SU-DHL-6 (cell line): Measurements from ENCODE around the gene CALN1.

ENCODE experiments used
- H2AFZ ChIP-seq: fragments of 200-600 bp; sonication (generic); 2 replicates; pipeline ENCODE4 v1.6.1; 2014; ENCODE audit warnings: low read depth, mild to moderate bottlenecking, moderate library complexity, mixed read lengths, antibody characterized with exemption, low read length; ENCODE audit not compliant: severe bottlenecking
- H3F3A ChIP-seq: fragments of 200-600 bp; shearing (Covaris generic); 2 replicates; pipeline ENCODE4 v1.6.0; 2016; ENCODE audit warnings: antibody characterized with exemption, mild to moderate bottlenecking; ENCODE audit not compliant: insufficient read depth
- H3K27ac ChIP-seq: fragments of 200-600 bp; sonication (generic); 2 replicates; pipeline ENCODE4 v1.5.1; 2016; ENCODE audit warnings: low read depth, mild to moderate bottlenecking, low read length, moderate library complexity, mixed read lengths
- H3K27me3 ChIP-seq: fragments of 200-600 bp; sonication (generic), shearing (Covaris generic); 2 replicates; pipeline ENCODE4 v1.6.0; 2014; ENCODE audit warnings: mild to moderate bottlenecking, low read length
- H3K36me3 ChIP-seq: fragments of 200-600 bp; sonication (generic); 2 replicates; pipeline ENCODE4 v1.6.1; 2014; ENCODE audit warnings: mild to moderate bottlenecking, low read length, mixed read lengths
- H3K4me2 ChIP-seq: fragments of 300-600, 200-600 bp; shearing (Covaris generic), sonication (generic); 2 replicates; pipeline ENCODE4 v1.6.0; 2014; ENCODE audit warnings: low read length, low read depth, mild to moderate bottlenecking; ENCODE audit not compliant: poor library complexity, severe bottlenecking
- H3K4me3 ChIP-seq: fragments of 200-600 bp; sonication (generic); 2 replicates; pipeline ENCODE4 v1.5.1; 2014; ENCODE audit warnings: antibody characterized with exemption, low read length, mild to moderate bottlenecking, mixed read lengths; ENCODE audit not compliant: insufficient read depth, poor library complexity, severe bottlenecking
- H3K79me2 ChIP-seq: fragments of 200-600 bp; sonication (generic); 2 replicates; pipeline ENCODE4 v1.6.1; 2014; ENCODE audit warnings: mild to moderate bottlenecking, low read length, moderate library complexity; ENCODE audit not compliant: insufficient read depth
- H3K9ac ChIP-seq: fragments of 200-600 bp; sonication (generic); 2 replicates; pipeline ENCODE4 v1.7.0; 2014; ENCODE audit warnings: mild to moderate bottlenecking, low read length
- H3K9me2 ChIP-seq: fragments of 200-600 bp; sonication (generic); replicated peaks from 2 replicates; pipeline ENCODE4 v1.6.1; 2014; ENCODE audit warnings: low read length; ENCODE audit not compliant: insufficient read depth
- H3K9me3 ChIP-seq: fragments of 200-600 bp; sonication (generic); 2 replicates; pipeline ENCODE4 v1.6.1; 2014; ENCODE audit warnings: low read length, mixed read lengths; ENCODE audit not compliant: insufficient read depth
- H4K20me1 ChIP-seq: fragments of 200-600 bp; sonication (generic); 2 replicates; pipeline ENCODE4 v1.6.1; 2014; ENCODE audit warnings: low read depth, mild to moderate bottlenecking, antibody characterized with exemption, low read length, moderate library complexity, mixed read lengths
- EZH2phosphoT487 ChIP-seq: fragments of 200-600 bp; sonication (generic), shearing (Covaris generic); conservative IDR thresholded peaks from 2 replicates; pipeline ENCODE4 v1.6.1; 2018; ENCODE audit warnings: mild to moderate bottlenecking, antibody characterized with exemption, low read length, moderate library complexity, mixed read lengths
- TF ChIP-seq, protein P1 (sequence below): fragments of 200-600 bp; sonication (generic); IDR thresholded peaks from one replicate; pipeline ENCODE4 v1.5.1; 2017; ENCODE audit warnings: antibody characterized with exemption, mild to moderate bottlenecking, low read length, moderate library complexity; ENCODE audit not compliant: insufficient read depth, poor library complexity, severe bottlenecking

CALN1 gene

GRCh38 chr7:72413886-72414285 lies 1.7 kb upstream of the CALN1 start:
- Histone ChIP-seq H3K36me3 (no peaks in the 10 kb centered on the region), H3K9ac (no peak overlapping the region), H3K27ac (no peak overlapping the region), H2AFZ (no peak overlapping the region), H3K9me2 (no peaks in the 10 kb centered on the region), H3F3A (no peaks in the 10 kb centered on the region), H4K20me1 (no peaks in the 10 kb centered on the region), H3K79me2 (no peaks in the 10 kb centered on the region), H3K4me2 (no peak overlapping the region), H3K27me3 (no peaks in the 10 kb centered on the region), H3K9me3 (peaks cover 3% of the 10 kb centered on the region; the same call in 1 of the 2 replicates), H3K4me3 (no peak overlapping the region)
- TF ChIP-seq, protein P1, sequence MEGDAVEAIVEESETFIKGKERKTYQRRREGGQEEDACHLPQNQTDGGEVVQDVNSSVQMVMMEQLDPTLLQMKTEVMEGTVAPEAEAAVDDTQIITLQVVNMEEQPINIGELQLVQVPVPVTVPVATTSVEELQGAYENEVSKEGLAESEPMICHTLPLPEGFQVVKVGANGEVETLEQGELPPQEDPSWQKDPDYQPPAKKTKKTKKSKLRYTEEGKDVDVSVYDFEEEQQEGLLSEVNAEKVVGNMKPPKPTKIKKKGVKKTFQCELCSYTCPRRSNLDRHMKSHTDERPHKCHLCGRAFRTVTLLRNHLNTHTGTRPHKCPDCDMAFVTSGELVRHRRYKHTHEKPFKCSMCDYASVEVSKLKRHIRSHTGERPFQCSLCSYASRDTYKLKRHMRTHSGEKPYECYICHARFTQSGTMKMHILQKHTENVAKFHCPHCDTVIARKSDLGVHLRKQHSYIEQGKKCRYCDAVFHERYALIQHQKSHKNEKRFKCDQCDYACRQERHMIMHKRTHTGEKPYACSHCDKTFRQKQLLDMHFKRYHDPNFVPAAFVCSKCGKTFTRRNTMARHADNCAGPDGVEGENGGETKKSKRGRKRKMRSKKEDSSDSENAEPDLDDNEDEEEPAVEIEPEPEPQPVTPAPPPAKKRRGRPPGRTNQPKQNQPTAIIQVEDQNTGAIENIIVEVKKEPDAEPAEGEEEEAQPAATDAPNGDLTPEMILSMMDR = no peak
- TF ChIP-seq EZH2phosphoT487 = no peak

DNA sequence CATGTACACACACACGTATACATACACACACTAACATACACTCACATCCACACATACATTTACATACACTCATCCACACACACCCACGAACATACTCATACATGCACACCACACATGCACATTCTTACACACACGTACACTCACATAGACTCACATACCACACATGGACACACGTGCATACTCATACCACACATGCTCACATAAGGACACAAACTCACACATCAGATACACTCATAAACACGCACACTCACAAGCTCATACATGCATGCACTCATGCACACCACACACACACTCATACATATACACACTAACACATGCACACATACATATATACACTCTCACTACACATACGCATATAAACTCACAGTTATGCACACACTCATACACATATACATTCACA lies 1.2 kb upstream of the CALN1 start:
- no peaks in the 10 kb centered on the region for H3K79me2 ChIP-seq
- no peak overlapping the region for H3K4me3 ChIP-seq
- no peak overlapping the region for H2AFZ ChIP-seq
- no peaks in the 10 kb centered on the region for H3F3A ChIP-seq
- TF ChIP-seq, protein P1 = no peak
- TF ChIP-seq EZH2phosphoT487 = no peak
- no peak overlapping the region for H3K9ac ChIP-seq
- H3K36me3 ChIP-seq = no peaks in the 10 kb centered on the region
- H3K27ac ChIP-seq = no peak overlapping the region
- H4K20me1 ChIP-seq = no peaks in the 10 kb centered on the region
- H3K9me2 ChIP-seq = no peaks in the 10 kb centered on the region
- no peak overlapping the region for H3K4me2 ChIP-seq
- H3K9me3 ChIP-seq = peaks cover 3% of the 10 kb centered on the region; the same call in 1 of the 2 replicates
- H3K27me3 ChIP-seq = no peaks in the 10 kb centered on the region

GRCh38 chr7:72411419-72411818 lies 719 bp downstream of the CALN1 start:
- Histone ChIP-seq H3K9me2 (no peaks in the 10 kb centered on the region), H3K27ac (no peak overlapping the region), H3F3A (no peaks in the 10 kb centered on the region), H4K20me1 (no peaks in the 10 kb centered on the region), H3K27me3 (no peaks in the 10 kb centered on the region), H3K9ac (no peak overlapping the region), H2AFZ (no peak overlapping the region), H3K79me2 (no peaks in the 10 kb centered on the region), H3K4me3 (no peak overlapping the region), H3K9me3 (peaks cover 3% of the 10 kb centered on the region; the same call in 1 of the 2 replicates), H3K36me3 (no peaks in the 10 kb centered on the region), H3K4me2 (no peak overlapping the region)
- TF ChIP-seq, protein P1 = no peak
- TF ChIP-seq EZH2phosphoT487 = no peak

- Histone ChIP-seq H3K9me3 (peaks cover 3% of the 10 kb centered on the region; the same call in 1 of the 2 replicates), H3K4me2 (no peak overlapping the region), H3K79me2 (no peaks in the 10 kb centered on the region), H3K36me3 (no peaks in the 10 kb centered on the region), H3K4me3 (no peak overlapping the region), H3F3A (no peaks in the 10 kb centered on the region), H3K9ac (no peak overlapping the region), H3K27ac (no peak overlapping the region), H4K20me1 (no peaks in the 10 kb centered on the region), H3K9me2 (no peaks in the 10 kb centered on the region), H3K27me3 (no peaks in the 10 kb centered on the region), H2AFZ (no peak overlapping the region)
- no peak for TF ChIP-seq EZH2phosphoT487
- TF ChIP-seq, protein P1 = no peak
Measured at GRCh38 chr7:72409638-72410015, 2.5 kb downstream of the CALN1 start.
